PC-9 (cell line): Measurements from ENCODE around the gene SMARCD1. TPM values are rescaled to one million over a fixed set of nuclear protein-coding genes. Genes with fewer than 3 reads are reported as not detected.
A peak's percentile ranks its signal among the peaks of the same experiment; 100 is the strongest.

Source experiments
- BruUV-seq: library from RNA; stranded (reverse); fragments of 400-500 nt; replicated peaks from 2 replicates; lab custom pipeline; 2021; lab: Mats Ljungman, UMichigan
- CTCF ChIA-PET: fragments of 300-600 bp; sonication (Branson Sonifier 250); formaldehyde crosslinking; loops from one replicate; lab custom pipeline; 2022; ENCODE audit warnings: antibody characterized with exemption; lab: Charles Lee
- POLR2A ChIA-PET: fragments of 300-600 bp; sonication (Branson Sonifier 250); formaldehyde crosslinking; loops from one replicate; lab custom pipeline; 2022; ENCODE audit warnings: antibody characterized with exemption; ENCODE audit not compliant: unreplicated experiment; lab: Charles Lee
- DNase-seq, 2 experiments: peaks; one replicate each; pipeline versions ENCODE4 v3.0.0 to v3.0.0-alpha.2; 2015 to 2022; ENCODE audit warnings: mixed read lengths in 1 of 2
- H2AFZ ChIP-seq: fragments of 200-600 bp; sonication (generic); 2 replicates; pipeline ENCODE4 v1.8.1; 2017; ENCODE audit warnings: antibody characterized with exemption
- H3F3A ChIP-seq: fragments of 200-600 bp; sonication (generic); 2 replicates; pipeline ENCODE4 v1.8.1; 2017; ENCODE audit warnings: antibody characterized with exemption, mild to moderate bottlenecking, low read depth; ENCODE audit not compliant: insufficient read depth
- H3K27ac ChIP-seq: fragments of 200-600 bp; sonication (generic); 2 replicates; pipeline ENCODE4 v1.6.1; 2016; ENCODE audit warnings: mixed run types
- H3K27me3 ChIP-seq: fragments of 200-600 bp; sonication (generic); 2 replicates; pipeline ENCODE4 v1.6.1; 2016; ENCODE audit warnings: low read depth, mixed run types; ENCODE audit not compliant: insufficient read depth
- H3K36me3 ChIP-seq: fragments of 200-600 bp; sonication (generic); 2 replicates; pipeline ENCODE4 v1.6.1; 2016; ENCODE audit warnings: low read depth, mixed run types
- H3K4me1 ChIP-seq: fragments of 200-600 bp; sonication (generic); replicated peaks from 2 replicates; pipeline ENCODE4 v1.6.1; 2016; ENCODE audit warnings: mixed run types; ENCODE audit not compliant: insufficient read depth
- H3K4me2 ChIP-seq: fragments of 200-600 bp; sonication (generic); 2 replicates; pipeline ENCODE4 v1.6.1; 2017; ENCODE audit warnings: mixed run types
- H3K4me3 ChIP-seq: fragments of 200-600 bp; sonication (generic); 2 replicates; pipeline ENCODE4 v1.6.1; 2016; ENCODE audit warnings: mixed run types
- H3K79me2 ChIP-seq: fragments of 200-600 bp; sonication (generic); 2 replicates; pipeline ENCODE4 v1.6.1; 2017; ENCODE audit warnings: low read depth, mixed run types
- H3K9me2 ChIP-seq: fragments of 200-600 bp; sonication (generic); 2 replicates; pipeline ENCODE4 v1.8.1; 2017; ENCODE audit warnings: mild to moderate bottlenecking; ENCODE audit not compliant: insufficient read depth
- H3K9me3 ChIP-seq: fragments of 200-600 bp; sonication (generic); 2 replicates; pipeline ENCODE4 v1.8.1; 2016; ENCODE audit warnings: low read depth; ENCODE audit not compliant: insufficient read depth
- H4K20me1 ChIP-seq: fragments of 200-600 bp; sonication (generic); 2 replicates; pipeline ENCODE4 v1.8.1; 2017; ENCODE audit not compliant: insufficient read depth
- EZH2 ChIP-seq: fragments of 200-600 bp; sonication (generic); IDR thresholded peaks from 2 replicates; pipeline ENCODE4 v1.8.0; 2017; ENCODE audit warnings: antibody characterized with exemption, low read depth
- intact Hi-C: fragments of 100-400 bp; cut with micrococcal nuclease; formaldehyde crosslinking; loops from one replicate; pipeline ENCODE4 v1.10.0; 2022; ENCODE audit not compliant: unreplicated experiment
- total RNA-seq: library from RNA; stranded (reverse); gene quantifications from 2 replicates; pipeline ENCODE4 v1.2.3, GENCODE V29; 2021
- TF ChIP-seq, protein P1 (sequence below): fragments of 200-600 bp; sonication (generic); conservative IDR thresholded peaks from 2 replicates; pipeline ENCODE4 v1.6.1; 2017; ENCODE audit warnings: mixed run types, antibody characterized with exemption, mild to moderate bottlenecking, moderate library complexity

SMARCD1 gene
- total RNA-seq, 1 experiment from 2014 or later, result 48.8 TPM

DNA sequence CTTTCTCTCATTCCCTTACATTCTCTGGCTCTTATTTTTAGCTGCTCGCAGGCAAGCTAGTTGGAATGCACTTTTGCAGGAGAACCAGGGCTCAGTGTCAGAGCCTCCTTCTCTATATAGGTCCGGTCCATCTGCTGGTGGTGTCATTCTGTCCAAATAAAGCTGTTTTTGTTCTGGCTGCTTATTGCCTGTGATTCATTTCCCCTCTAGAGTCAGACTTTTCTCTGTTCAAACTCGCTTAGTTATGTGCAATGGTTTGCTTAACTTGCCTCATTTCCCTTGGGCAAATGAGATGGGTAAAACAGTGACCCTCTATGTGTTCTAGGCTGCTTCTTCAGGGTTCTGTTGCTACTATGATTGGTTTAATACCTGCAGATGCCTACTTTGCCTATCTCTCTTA, 2.9 kb downstream of the SMARCD1 start:
- H3K27me3 ChIP-seq, result no peaks in the 10 kb centered on the region
- BruUV-seq, result no TSS peak
- H2AFZ ChIP-seq, result no peak overlapping the region
- peaks cover 12% of the 10 kb centered on the region for H3K79me2 ChIP-seq
- DNase-seq, result no peak
- POLR2A ChIA-PET, result interaction anchor here (0.6 kb wide), 1 partner anchor 268 kb away, joined by 24 read pairs; no protein-coding TSS in a partner anchor
- H3K4me2 ChIP-seq, result peak overlapping the region; percentile 21; the same call in 1 of the 2 replicates
- H3K9me3 ChIP-seq, result no peaks in the 10 kb centered on the region
- H3K4me1 ChIP-seq, result peaks cover 32% of the 10 kb centered on the region
- H3F3A ChIP-seq, result peaks cover 28% of the 10 kb centered on the region
- intact Hi-C loops, result loop anchor here (1.0 to 10.0 kb wide), 3 partner anchors 87 to 317 kb away; partner anchors contain the start of gene LARP4
- peaks cover 19% of the 10 kb centered on the region for H3K36me3 ChIP-seq
- TF ChIP-seq, protein P1, sequence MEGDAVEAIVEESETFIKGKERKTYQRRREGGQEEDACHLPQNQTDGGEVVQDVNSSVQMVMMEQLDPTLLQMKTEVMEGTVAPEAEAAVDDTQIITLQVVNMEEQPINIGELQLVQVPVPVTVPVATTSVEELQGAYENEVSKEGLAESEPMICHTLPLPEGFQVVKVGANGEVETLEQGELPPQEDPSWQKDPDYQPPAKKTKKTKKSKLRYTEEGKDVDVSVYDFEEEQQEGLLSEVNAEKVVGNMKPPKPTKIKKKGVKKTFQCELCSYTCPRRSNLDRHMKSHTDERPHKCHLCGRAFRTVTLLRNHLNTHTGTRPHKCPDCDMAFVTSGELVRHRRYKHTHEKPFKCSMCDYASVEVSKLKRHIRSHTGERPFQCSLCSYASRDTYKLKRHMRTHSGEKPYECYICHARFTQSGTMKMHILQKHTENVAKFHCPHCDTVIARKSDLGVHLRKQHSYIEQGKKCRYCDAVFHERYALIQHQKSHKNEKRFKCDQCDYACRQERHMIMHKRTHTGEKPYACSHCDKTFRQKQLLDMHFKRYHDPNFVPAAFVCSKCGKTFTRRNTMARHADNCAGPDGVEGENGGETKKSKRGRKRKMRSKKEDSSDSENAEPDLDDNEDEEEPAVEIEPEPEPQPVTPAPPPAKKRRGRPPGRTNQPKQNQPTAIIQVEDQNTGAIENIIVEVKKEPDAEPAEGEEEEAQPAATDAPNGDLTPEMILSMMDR, result no peak
- no peak for TF ChIP-seq EZH2
- CTCF ChIA-PET, result interaction anchor here (0.6 to 1.7 kb wide), 4 partner anchors 16 to 995 kb away, joined by 3 to 5 read pairs (median 4); partner anchors contain the start of genes COX14 and GPD1
- H3K27ac ChIP-seq, result peak overlapping the region; percentile 0; the same call in 1 of the 2 replicates
- no peaks in the 10 kb centered on the region; the same call in 1 of the 2 replicates for H4K20me1 ChIP-seq
- no peaks in the 10 kb centered on the region for H3K9me2 ChIP-seq
- H3K4me3 ChIP-seq, result no peak overlapping the region

DNA sequence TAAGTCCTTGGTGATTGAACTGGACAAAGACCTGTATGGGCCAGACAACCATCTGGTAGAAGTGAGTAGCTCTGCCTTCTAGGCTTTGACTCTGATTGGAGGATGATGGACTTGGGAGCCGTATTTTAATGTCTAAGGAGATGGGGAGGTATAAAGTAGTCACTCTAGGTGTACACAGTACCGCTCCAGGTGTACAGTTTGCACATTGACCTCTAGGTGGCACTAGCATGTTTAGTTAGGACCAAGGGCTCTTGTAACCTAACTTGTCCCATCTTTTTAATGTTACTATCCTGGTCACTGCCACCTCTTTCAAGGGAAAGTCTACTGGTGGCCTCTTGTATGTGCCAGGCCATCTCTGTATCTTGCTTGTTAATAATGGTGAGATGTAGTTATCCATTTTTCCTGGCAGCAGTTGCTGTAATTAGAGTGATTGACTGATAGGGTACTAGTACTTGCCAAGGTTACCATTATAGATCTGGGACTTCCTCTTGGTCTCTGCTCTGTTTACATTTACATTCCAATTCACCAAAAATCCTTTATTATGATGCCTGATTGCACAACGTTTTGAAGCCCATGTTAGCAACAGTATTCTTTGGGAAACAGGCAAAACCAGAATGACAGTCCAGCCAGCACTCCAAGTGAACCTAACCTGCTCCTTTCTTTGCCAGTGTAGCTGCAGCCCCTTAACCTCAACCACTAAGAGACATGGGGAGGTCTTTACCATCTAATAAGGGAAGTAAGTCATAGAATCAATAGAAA, 3.6 kb downstream of the SMARCD1 start:
- peak; percentile 50 to 77 for DNase-seq
- H2AFZ ChIP-seq, result no peak overlapping the region
- H3K9me2 ChIP-seq, result no peaks in the 10 kb centered on the region
- H3K36me3 ChIP-seq, result peaks cover 19% of the 10 kb centered on the region
- POLR2A ChIA-PET, result no interaction called here
- peaks cover 26% of the 10 kb centered on the region for H3K4me1 ChIP-seq
- no peaks in the 10 kb centered on the region for H3K9me3 ChIP-seq
- BruUV-seq, result no TSS peak
- no peak for TF ChIP-seq EZH2
- TF ChIP-seq, protein P1, result peak; percentile 87
- H4K20me1 ChIP-seq, result no peaks in the 10 kb centered on the region; the same call in 1 of the 2 replicates
- peaks cover 28% of the 10 kb centered on the region for H3F3A ChIP-seq
- H3K27me3 ChIP-seq, result no peaks in the 10 kb centered on the region
- peak overlapping the region; percentile 29; the same call in 1 of the 2 replicates for H3K4me2 ChIP-seq
- H3K27ac ChIP-seq, result peak overlapping the region; percentile 0; the same call in 1 of the 2 replicates
- no peak overlapping the region for H3K4me3 ChIP-seq
- CTCF ChIA-PET, result interaction anchor here (0.6 to 1.5 kb wide), 4 partner anchors 21 to 1016 kb away, joined by 3 to 6 read pairs (median 4); no protein-coding TSS in a partner anchor
- intact Hi-C loops, result loop anchor here (1.0 to 10.0 kb wide), 3 partner anchors 87 to 316 kb away; partner anchors contain the start of gene LARP4
- H3K79me2 ChIP-seq, result peaks cover 12% of the 10 kb centered on the region

DNA sequence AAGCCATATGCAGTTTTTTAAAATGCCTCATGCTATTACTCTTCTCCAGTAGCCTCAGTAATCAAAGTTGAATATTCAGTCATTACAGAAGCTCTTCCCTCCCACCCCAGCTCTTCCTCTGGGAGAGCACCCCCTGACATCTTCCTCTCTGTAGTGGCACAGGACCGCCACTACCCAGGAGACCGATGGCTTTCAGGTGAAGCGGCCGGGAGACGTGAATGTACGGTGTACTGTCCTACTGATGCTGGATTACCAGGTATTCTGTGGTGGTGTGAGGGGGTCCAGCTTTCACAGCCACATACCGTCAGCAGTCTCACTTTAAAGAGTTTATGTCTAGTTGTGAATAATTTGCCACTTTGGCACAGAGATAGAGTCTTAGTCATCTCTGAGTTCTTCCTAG, 4.6 kb downstream of the SMARCD1 start:
- no peak for DNase-seq
- ChIA-PET CTCF (interaction anchor here (1.5 kb wide), 1 partner anchor 20 kb away, joined by 5 read pairs; no protein-coding TSS in a partner anchor), POLR2A (interaction anchor here (0.6 to 0.7 kb wide), 3 partner anchors 20 to 100 kb away, joined by 3 to 5 read pairs (median 4); no protein-coding TSS in a partner anchor)
- BruUV-seq, result no TSS peak
- no peaks in the 10 kb centered on the region for H3K27me3 ChIP-seq
- no peak for TF ChIP-seq EZH2
- TF ChIP-seq, protein P1, result no peak
- H3K9me3 ChIP-seq, result no peaks in the 10 kb centered on the region
- peaks cover 19% of the 10 kb centered on the region for H3K36me3 ChIP-seq
- H3K4me1 ChIP-seq, result peaks cover 20% of the 10 kb centered on the region
- H3K79me2 ChIP-seq, result peaks cover 7% of the 10 kb centered on the region
- no peaks in the 10 kb centered on the region for H3K9me2 ChIP-seq
- H3K4me3 ChIP-seq, result no peak overlapping the region
- no peak overlapping the region; the same call in 1 of the 2 replicates for H3K4me2 ChIP-seq
- H3K27ac ChIP-seq, result no peak overlapping the region
- intact Hi-C loops, result loop anchor here (10.0 kb wide), 1 partner anchor 315 kb away; the partner anchor contains the start of gene LARP4
- peaks cover 28% of the 10 kb centered on the region for H3F3A ChIP-seq
- no peaks in the 10 kb centered on the region; the same call in 1 of the 2 replicates for H4K20me1 ChIP-seq
- no peak overlapping the region for H2AFZ ChIP-seq
